HG03095 (cell line): Measurements from ENCODE around the gene LAIR2.

Source experiments
- ATAC-seq: cut with Tn5 transposase; IDR thresholded peaks from one replicate; pipeline ENCODE4 v1.9.1; 2021; ENCODE audit warnings: moderate library complexity; ENCODE audit not compliant: unreplicated experiment

Gene LAIR2

DNA sequence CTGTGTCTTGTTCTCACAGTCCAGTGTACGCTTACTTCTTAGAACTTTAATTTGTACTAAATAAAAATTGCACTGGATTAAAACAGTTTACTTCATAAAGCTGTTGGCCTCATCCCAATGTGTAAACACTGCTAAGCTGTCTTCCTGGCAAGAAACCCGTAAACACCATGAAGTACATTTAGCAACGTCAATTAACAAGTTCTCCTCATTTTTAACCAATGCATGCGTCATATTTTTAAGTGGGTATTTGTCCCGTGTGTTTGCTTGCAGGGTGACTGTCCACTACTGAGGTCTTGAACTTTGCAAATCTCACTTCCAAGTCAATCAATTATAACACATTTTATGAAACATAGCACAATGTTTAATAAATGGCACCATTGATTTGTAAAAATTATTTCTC is 28.2 kb downstream of the LAIR2 start:
- ATAC-seq = no peak

DNA sequence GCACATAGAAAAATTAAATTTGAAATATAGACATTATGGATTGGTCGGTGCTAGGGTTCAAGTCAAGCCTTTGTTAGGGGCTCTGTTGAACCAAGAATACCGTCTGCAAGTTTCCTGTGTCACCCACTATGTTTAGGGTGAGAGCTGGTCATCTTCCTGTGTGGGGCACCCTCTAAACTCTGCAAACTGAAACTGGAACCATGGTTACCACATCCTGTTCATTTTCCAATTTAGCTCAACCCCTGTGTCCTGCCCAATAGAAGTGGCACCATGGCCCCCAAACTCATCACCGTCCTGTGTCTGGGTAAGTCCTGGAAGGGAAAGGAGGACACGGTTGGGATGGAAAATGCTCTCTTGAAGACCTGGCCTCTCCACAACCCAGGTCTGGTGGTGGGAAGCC is 29.9 kb downstream of the LAIR2 start:
- ATAC-seq = no peak

DNA sequence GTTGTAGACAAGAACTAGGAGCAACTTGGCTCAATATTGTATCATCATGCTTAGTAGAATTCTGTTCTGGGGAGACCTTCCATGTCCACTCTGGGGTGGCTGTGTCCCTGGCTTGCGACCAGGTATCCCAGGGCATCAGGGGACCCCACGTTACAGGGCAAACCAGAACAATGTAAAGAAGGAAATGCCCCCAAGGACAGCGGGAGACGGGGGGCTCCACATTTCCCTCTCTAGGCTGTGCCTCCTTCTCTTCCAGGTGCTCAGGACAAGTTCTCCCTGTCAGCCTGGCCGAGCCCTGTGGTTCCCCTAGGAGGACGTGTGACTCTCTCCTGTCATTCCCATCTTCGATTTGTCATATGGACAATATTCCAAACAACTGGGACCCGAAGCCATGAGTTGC is 30.8 kb downstream of the LAIR2 start:
- ATAC-seq = no peak

DNA sequence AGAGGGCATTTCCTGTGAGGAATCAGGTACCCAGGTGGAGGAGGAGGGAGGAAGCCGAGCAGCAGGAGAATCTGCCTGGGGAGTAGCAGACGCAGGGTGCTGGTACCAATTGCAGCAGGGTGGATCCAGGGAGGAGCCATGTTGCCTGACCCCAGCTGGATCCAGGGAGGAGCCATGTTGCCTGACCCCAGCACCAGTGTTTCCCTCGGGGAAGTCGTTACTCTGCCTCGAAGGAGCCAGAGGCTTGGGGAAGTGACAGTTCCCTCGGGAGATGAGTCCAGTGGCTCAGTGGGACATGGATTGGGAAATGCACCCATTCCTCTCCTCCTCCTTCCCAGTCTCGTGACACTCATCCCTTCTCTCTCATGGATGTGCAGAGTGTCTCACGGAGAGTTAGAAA is 31.5 kb downstream of the LAIR2 start:
- ATAC-seq = no peak

DNA sequence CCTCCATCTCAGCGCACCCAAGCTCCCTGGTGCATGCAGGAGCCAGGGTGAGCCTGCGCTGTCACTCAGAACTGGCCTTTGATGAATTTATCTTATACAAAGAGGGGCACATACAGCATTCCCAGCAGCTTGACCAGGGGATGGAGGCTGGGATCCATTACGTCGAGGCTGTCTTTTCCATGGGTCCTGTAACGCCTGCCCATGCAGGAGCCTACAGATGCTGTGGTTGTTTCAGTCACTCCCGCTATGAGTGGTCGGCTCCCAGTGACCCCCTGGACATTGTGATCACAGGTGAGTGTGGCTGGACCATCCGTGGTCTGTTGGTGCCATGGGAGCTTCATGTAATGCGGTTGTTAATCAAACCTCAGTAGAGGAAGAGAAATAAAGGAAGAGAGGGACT is 33.0 kb downstream of the LAIR2 start:
- no peak for ATAC-seq

DNA sequence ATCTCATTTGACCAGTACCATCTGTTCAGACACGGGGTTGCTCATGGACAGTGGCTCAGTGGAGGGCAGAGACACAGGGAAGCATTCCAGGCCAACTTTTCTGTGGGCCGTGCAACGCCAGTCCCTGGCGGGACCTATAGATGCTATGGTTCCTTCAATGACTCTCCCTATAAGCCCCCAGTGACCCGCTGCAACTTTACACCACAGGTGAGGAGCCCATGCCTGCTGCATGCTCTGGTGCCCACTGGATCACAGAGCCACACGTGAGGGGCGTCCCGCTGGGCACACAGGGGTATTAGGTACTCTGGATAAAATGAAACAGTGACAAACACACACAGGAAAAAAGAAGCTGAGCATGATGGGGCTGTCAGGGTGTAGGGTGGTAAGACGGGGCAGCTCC is 34.3 kb downstream of the LAIR2 start:
- no peak for ATAC-seq

DNA sequence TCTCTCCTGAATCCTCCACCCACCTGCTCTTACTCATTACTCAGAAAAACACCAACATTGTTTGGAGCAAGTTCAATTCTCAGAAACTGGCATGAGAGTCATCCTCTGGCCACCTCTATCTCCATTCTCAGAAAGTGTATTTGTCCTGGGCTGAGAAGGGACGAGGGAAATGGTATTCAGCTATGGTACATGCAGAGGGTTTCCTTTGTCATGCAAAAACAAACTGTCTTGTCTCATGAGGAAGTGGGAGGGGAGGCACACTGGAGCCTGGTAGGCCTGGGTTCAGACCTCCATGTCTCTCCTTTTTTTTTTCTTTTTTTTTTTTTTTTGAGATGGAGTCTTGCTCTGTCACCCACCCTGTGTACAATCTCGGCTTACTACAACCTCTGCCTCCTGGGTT is 39.1 kb downstream of the LAIR2 start:
- ATAC-seq = no peak

DNA sequence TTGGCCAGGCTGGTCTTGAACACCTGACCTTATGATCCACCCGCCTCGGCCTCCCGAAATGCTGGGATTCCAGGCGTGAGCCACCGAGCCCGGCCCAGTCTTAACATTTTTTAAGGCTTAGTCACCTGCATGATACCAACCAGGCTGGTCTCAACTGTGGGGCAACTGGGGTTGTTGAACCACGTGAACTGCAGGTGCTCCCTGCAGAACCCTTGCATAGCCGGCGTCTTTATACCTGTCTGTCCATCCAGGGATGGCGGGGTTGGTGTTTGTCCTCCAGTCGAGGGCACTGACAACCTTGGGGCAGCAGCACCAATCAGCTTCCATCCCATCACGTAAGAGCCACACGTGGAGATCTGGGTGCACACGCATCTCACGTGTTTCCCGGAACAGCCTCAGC is 46.2 kb downstream of the LAIR2 start:
- no peak for ATAC-seq

DNA sequence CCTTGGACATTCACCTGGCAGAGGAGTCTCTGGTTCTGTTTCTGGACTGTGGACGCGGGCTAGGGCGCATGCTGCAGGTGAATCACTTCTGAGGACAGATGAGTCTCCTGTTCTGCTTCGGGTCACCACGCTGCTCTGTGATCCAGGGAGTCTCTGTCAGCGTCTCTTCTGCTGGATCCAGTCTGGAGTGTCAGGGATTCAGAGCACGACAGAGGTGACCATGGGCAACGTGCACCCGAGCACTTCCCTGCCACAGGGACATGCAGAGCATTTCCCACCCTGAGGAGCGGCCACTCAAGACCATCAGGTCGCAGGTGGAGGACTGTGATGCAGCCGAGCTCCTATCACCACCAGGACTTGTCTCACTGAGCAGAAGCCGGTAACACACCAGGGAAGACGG is 46.6 kb downstream of the LAIR2 start:
- no peak for ATAC-seq

DNA sequence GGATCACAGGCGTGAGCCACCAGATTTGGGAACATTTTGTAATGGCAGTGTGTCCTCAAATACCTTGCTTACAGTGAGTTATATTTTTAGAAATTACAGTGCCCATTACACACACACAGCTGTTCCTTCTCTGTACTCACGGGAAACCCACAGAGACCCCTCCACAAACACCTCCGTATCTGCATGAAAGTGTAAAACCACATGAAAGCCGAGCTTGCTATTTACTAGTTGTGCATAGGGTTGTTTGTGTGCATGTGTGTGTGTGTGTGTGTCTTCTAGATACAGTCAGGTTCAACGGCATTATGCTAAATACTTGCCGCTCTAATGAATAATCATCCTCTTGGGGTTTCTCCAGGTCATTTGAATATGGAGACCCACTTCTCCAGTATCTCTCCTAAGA is 48.7 kb downstream of the LAIR2 start:
- ATAC-seq = no peak

DNA sequence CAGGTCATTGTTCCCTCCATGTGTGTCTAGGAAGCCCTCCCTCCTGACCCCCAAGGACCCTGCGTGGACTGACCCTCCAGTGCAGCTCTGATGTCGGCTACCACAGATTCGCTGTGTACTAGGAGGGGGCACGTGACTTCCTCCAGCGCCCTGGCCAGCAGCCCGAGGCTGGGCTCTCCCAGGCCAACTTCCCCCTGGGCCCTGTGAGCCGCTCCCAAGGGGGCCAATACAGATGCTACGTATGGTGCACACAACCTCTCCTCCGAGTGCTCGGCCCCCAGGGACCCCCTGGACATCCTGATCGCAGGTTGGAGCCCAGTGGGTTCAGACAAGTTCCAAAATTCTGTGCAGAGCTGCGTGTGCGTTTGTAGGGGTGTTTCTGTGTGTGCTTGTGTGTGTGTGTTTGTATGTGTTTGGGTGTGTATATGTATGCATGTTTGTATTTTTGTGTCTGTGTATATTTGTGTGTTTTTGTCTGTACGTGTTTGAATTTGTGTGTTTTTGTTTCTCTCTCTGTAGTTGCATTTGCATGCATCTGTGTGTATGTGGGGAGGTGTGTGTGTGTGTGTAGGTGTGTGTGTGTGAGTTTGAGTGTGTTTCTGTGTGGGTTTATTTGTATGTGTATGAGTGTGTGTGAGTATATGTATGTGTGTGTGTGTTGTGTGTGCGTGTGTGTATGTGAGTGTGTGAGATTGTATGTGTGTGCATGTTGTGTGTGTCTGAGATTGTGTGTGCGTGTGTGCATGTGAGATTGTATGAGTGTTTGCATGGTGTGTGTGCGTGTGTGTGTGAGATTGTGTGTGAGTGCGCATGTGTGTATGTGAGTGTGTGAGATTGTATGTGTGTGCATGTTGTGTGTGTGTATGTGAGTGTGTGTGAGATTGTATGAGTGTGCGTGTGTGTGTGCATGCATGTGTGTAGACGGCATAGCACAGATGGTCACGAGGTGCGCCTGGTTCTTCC is 49.6 kb downstream of the LAIR2 start:
- no peak for ATAC-seq

DNA sequence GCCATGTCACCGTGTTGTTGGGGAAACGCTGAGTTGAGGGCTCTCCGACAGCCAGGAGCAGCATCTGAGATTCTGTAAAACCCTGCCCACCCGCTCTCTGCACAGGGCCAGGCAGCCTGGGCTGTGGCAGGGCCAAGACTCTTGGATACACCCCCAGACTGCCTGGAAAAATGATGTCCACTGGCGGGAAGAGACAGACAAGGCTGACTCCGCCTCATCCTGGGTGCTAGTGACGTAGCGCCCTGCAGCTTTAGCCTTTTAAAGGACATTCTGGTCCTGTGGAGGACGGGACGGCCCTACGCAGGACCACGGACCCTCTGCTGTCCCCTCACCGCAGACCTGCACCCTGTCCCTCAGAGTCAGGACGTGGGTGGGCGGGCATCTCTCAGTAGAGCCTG is 50.3 kb downstream of the LAIR2 start:
- no peak for ATAC-seq

DNA sequence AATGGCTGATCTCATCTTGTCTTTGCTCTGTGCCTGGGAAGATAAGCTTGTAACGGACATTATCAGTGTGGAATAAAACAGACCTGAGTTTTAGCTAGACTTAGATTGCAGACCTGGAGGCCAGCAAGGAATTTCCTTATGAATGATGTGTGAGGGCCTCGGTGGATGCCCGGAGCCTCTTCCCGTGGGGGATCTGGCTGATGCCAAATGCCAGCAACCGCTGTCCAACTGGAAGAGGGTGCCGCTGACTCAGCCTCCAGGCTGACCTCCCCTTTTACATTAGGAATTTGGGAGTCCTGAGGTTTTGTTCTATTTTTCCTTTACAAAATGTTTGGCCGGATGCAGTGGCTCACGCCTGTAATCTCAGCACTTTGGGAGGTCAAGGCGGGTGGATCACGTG is 51.4 kb downstream of the LAIR2 start:
- ATAC-seq = no peak

DNA sequence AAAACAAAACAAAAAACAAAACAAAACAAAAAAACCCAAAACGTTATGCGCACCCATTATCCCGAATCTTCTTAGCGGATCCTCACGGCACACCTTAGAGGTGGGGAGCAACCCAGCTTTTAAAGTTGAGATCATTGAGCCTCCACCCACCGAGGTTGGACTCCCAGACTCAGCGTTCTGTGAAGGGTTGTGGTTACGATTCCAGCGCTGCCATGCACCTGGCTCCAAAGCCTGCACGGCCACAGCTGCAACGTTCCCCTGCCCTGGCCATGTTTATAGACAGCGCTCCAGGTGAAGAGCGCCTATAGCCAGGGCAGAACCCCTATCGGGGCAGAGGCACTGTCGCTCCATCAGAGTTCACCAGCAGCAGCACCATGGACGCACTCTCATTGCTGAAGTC is 52.3 kb downstream of the LAIR2 start:
- no peak for ATAC-seq

DNA sequence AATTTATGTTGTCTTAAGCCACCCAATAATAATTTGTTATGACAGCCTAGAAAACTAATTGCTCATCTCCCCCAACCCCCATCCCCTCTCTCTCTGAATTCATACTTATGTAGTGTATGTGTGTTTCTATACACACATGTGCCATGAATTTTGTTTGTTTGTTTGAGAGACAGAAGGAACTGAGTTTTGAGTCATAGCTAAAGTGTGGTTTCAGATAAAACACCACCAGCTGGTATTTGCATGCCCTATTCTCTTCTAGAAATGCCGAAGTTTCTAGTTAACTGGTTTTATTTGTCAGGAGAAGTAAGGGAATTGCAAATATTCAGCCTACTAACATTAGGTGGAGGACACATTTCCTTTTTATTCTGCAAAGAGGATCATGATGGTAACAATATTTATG is 53.6 kb downstream of the LAIR2 start:
- no peak for ATAC-seq

DNA sequence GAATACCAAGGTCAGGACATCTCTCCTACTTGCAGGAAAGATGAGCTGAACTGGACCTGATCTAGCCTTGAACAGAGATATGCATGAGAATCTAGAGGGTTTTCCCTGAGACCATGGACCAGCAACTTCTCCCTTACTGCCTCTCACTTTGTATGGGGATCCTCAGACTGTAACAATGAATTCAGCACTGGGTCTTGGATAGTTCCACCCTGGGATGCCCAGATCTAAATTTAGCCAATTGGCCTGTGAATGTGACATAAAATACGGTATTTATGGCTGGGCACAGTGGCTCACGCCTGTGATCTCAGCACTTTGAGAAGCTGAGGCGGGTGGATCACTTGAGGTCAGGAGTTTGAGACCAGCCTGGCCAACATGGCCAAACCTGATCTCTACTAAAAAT is 55.7 kb downstream of the LAIR2 start:
- ATAC-seq = no peak
